Measurements from ENCODE around the gene VCY1B. TPM values are rescaled to one million over a fixed set of nuclear protein-coding genes. Genes with fewer than 3 reads are reported as not detected.
"Not testable (repeated sequence)": the region's sequence is repeated elsewhere in the genome, so short reads cannot be mapped to it uniquely, and the experiment has no call there.

The VCY1B gene
- not detected for total RNA-seq
- long read RNA-seq, result 0 reads

DNA sequence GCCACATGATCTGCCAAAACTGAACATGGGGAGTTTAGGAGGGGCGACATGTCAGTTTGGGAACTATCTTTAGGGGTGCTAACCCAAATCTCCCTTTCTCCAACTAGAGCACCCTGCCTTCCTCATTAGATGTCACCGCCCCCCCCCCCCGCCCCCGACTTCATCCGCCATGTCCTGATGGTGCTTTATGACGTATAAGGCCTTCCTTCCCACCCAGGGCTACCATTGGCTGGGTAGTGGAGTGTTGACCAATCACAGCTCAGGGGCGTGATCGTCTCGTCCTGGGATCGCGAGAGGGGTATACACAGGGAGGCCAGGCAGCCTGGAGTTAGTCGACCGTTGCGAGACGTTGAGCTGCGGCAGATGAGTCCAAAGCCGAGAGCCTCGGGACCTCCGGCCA lies at the start of gene VCY1B:
Gene VCY1B (plus strand): TSS at position 301 of the 400 bp plus-strand sequence. CDS start 63 bp downstream, at position 364.
- not testable (repeated sequence) for DNase-seq, ATAC-seq

DNA sequence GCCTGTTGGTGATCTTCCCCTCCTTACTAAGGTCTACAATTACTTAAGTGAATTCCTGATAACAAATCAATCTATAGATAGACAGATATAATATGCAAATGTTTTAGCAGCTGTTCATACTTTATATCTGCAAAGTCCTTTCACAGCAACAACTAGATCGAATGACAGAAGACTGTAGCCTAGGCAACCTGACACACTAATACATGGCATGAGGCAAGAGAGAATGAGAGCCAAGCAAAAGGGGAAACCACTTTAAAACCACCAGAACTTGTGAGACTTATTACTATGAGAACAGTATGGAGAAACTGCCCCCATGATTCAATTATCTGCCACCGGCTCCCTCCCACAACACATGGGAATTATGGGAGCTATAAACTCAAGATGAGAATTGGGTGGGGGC lies 44.1 kb upstream of the VCY1B start:
- DNase-seq; ATAC-seq; intact Hi-C loops (cut with DNase I, micrococcal nuclease): not testable (repeated sequence)

More for the DNA sequence above, at the start of gene VCY1B:
- intact Hi-C loops (cut with DNase I, micrococcal nuclease), result not testable (repeated sequence)

DNA sequence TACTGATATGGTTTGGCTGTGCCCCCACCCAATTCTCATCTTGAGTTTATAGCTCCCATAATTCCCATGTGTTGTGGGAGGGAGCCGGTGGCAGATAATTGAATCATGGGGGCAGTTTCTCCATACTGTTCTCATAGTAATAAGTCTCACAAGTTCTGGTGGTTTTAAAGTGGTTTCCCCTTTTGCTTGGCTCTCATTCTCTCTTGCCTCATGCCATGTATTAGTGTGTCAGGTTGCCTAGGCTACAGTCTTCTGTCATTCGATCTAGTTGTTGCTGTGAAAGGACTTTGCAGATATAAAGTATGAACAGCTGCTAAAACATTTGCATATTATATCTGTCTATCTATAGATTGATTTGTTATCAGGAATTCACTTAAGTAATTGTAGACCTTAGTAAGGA lies 25.6 kb upstream of the VCY1B start:
- intact Hi-C loops (cut with DNase I, micrococcal nuclease); ATAC-seq; DNase-seq: not testable (repeated sequence)

DNA sequence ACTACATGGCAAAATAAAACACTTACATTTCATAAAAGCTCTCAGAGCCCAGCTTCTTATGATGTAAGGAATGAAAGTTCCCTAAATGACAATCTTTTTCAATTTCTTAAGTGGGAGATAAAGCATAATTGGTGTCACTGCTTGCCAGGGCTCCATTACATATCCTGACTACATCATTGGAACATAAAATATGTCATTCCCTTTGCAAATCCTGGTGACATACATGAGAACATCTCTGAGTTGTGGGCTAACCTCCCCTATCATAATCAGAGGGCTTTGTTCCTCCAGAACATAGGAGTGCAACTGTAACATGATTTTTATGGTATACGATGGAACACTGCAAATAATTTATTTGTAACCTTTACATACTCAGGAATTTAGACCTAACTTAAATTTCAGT lies 29.9 kb downstream of the VCY1B start:
- no peak for DNase-seq
- intact Hi-C loops (cut with DNase I, micrococcal nuclease), result no loop called here
- ATAC-seq, result no peak

Other genes starting within 250 kb of the VCY1B start
- gene VCY, start 69.8 kb upstream of the VCY1B start, total RNA-seq, result not detected